ENCODE results near the gene CTPS1.

GRCh38 chr1:40988280-40988679, 8.8 kb downstream of the CTPS1 start:
- no peak for TF ChIP-seq CTCF (IDR thresholded peaks at IDR 0.05 in 4 of 5, conservative IDR thresholded peaks at IDR 0.05 in 1 of 5)
- TF ChIP-seq POLR2A (IDR thresholded peaks at IDR 0.05) = no peak

All from gastrocnemius medialis (tissue), 4 donors.